22Rv1 (cell line): ENCODE measurements around the gene GOSR1.
"Not testable (repeated sequence)": the region's sequence is repeated elsewhere in the genome, so short reads cannot be mapped to it uniquely, and the experiment has no call there.

Experiments used
- H3K27ac ChIP-seq: fragments of 450-650 bp; 2 replicates; pipeline ENCODE4 v1.5.1; 2017
- CTCF ChIP-seq: fragments of 450-650 bp; IDR thresholded peaks from 2 replicates; pipeline ENCODE4 v1.5.1; 2017; ENCODE audit warnings: mild to moderate bottlenecking
- ZFX ChIP-seq: fragments of 450-650 bp; IDR thresholded peaks from 2 replicates; pipeline ENCODE4 v1.6.1; 2017; ENCODE audit warnings: antibody characterized with exemption, borderline replicate concordance

GOSR1 gene

GRCh38 chr17:30450125-30451027 is 26.8 kb upstream of the GOSR1 start:
- H3K27ac ChIP-seq: no peak overlapping the region
- TF ChIP-seq CTCF (no peak), ZFX (no peak)

GRCh38 chr17:30454635-30455034 is 22.6 kb upstream of the GOSR1 start:
- TF ChIP-seq CTCF (no peak), ZFX (no peak)
- no peak overlapping the region for H3K27ac ChIP-seq

GRCh38 chr17:30458371-30458770 is 18.8 kb upstream of the GOSR1 start:
- TF ChIP-seq ZFX: no peak
- no peak for TF ChIP-seq CTCF
- no peak overlapping the region for H3K27ac ChIP-seq

GRCh38 chr17:30458797-30459413 is 18.3 kb upstream of the GOSR1 start:
- H3K27ac ChIP-seq: not testable (repeated sequence)

- H3K27ac ChIP-seq: no peak overlapping the region
- TF ChIP-seq ZFX: no peak
- TF ChIP-seq CTCF: no peak
Measured at GRCh38 chr17:30468465-30468864, 8.7 kb upstream of the GOSR1 start.

- no peak overlapping the region for H3K27ac ChIP-seq
- no peak for TF ChIP-seq CTCF
- no peak for TF ChIP-seq ZFX
Measured at GRCh38 chr17:30472238-30472890, 4.8 kb upstream of the GOSR1 start.

GRCh38 chr17:30475206-30475605 is 2.0 kb upstream of the GOSR1 start:
- TF ChIP-seq ZFX (no peak), CTCF (no peak)

More at GRCh38 chr17:30475206-30475605, 2.0 kb upstream of the GOSR1 start:
- H3K27ac ChIP-seq: no peak overlapping the region
